Small intestine (tissue), 7 donors: ENCODE data around the gene PCSK5. TPM values are rescaled to one million over a fixed set of nuclear protein-coding genes. Genes with fewer than 3 reads are reported as not detected.
"Not testable (repeated sequence)": the region's sequence is repeated elsewhere in the genome, so short reads cannot be mapped to it uniquely, and the experiment has no call there.

Experiments used
- DNase-seq, 2 donors: peaks; one replicate each; pipeline versions ENCODE4 v3.0.0 to v3.0.0-alpha.2; 2013
- FAIRE-seq: peaks from 2 replicates; lab custom pipeline; 2012; peaks lifted over from hg19 to GRCh38; lab: Jason Lieb, UNC
- H3K27ac ChIP-seq, 3 donors: one replicate each; pipeline ENCODE4 v1.5.1; 2013; ENCODE audit warnings: low read length in 2 of 3, mild to moderate bottlenecking in 2 of 3, control low read depth in 1 of 3, inconsistent platforms in 1 of 3, low read depth in 1 of 3, moderate library complexity in 1 of 3
- H3K27me3 ChIP-seq, 3 donors: one replicate each; pipeline ENCODE4 v1.6.1; 2013; ENCODE audit warnings: low read length in 3 of 3, inconsistent platforms in 1 of 3; ENCODE audit not compliant: control insufficient read depth in 3 of 3, insufficient read depth in 3 of 3
- H3K36me3 ChIP-seq, 3 donors: one replicate each; pipeline ENCODE4 v1.6.1; 2013; ENCODE audit warnings: low read length in 3 of 3, inconsistent platforms in 1 of 3, low read depth in 1 of 3, mild to moderate bottlenecking in 1 of 3, moderate library complexity in 1 of 3; ENCODE audit not compliant: control insufficient read depth in 3 of 3, insufficient read depth in 2 of 3
- H3K4me1 ChIP-seq, 3 donors: one replicate each; pipeline ENCODE4 v1.6.1; 2013; ENCODE audit warnings: low read length in 2 of 3, inconsistent platforms in 1 of 3, low read depth in 1 of 3, mild to moderate bottlenecking in 1 of 3, moderate library complexity in 1 of 3; ENCODE audit not compliant: control insufficient read depth in 3 of 3, insufficient read depth in 2 of 3
- H3K4me3 ChIP-seq, 3 donors: one replicate each; pipeline ENCODE4 v1.5.1; 2013; ENCODE audit warnings: low read length in 3 of 3, control low read depth in 1 of 3, inconsistent platforms in 1 of 3, low read depth in 1 of 3, mild to moderate bottlenecking in 1 of 3, moderate library complexity in 1 of 3
- H3K9me3 ChIP-seq, 2 donors: one replicate each; pipeline ENCODE4 v1.6.1; 2013; ENCODE audit warnings: low read depth in 1 of 2, low read length in 1 of 2; ENCODE audit not compliant: control insufficient read depth in 2 of 2, insufficient read depth in 1 of 2
- WGBS, 3 donors: extraction: QIAGEN DNeasy Blood & Tissue Kit; methylation state at CpG; one replicate each; pipeline ENCODE4 v1.1.7; 2013; 5-methylcytosine and 5-hydroxymethylcytosine counted together
- polyA plus RNA-seq, 4 donors: library from polyadenylated mRNA; stranded (reverse) in 3 of 4; unstranded in 1 of 4; fragments of 200-250 nt in 3 of 4; fragments of 120-200 nt in 1 of 4; gene quantifications; one replicate each; pipeline versions ENCODE4 v1.2.1 to v1.2.3, GENCODE V29; 2013
- donor health status: healthy with polysubstance abuse.
- donor health status: control.
- donor health status: control.
- donor health status: Bipolar disorder and iron deficiency.
- donor health status: healthy.

Gene PCSK5
- polyA plus RNA-seq, 4 donors, result 10.3 to 92.3 (median 16.6) TPM

DNA sequence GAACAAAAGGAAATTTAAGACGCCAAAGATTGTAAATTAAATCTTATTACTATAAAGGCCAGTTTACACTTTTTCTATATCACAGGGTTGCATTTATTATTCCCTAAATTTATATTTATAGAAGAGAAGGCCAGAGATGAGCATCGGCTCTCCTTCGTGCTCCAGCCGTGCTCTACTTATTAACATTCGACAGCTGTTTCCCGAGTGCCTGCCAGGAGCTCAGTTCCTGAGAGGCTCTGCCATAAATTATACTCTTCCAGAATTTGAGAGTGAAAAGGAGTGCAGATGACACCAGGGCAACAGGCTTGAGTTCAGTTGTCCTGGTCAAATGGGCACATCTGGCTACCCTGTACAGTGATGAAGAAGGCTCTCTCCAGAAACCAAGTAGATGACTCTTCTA lies 70.1 kb downstream of the PCSK5 start:
- no peaks in the 10 kb centered on the region for H3K9me3 ChIP-seq
- H3K4me1 ChIP-seq, result peaks cover 6 to 48% (median 8%) of the 10 kb centered on the region in 3 donors
- DNase-seq (no peak), FAIRE-seq (no peak)
- 60 to 85% (median 76%) methylated on average over 6 of the region's 6 CpGs for WGBS, 3 donors
- no peak overlapping the region for H3K4me3 ChIP-seq
- no peaks in the 10 kb centered on the region for H3K27me3 ChIP-seq
- no peak overlapping the region for H3K27ac ChIP-seq
- peaks cover 0 to 26% (median 2%) of the 10 kb centered on the region in 3 donors for H3K36me3 ChIP-seq

DNA sequence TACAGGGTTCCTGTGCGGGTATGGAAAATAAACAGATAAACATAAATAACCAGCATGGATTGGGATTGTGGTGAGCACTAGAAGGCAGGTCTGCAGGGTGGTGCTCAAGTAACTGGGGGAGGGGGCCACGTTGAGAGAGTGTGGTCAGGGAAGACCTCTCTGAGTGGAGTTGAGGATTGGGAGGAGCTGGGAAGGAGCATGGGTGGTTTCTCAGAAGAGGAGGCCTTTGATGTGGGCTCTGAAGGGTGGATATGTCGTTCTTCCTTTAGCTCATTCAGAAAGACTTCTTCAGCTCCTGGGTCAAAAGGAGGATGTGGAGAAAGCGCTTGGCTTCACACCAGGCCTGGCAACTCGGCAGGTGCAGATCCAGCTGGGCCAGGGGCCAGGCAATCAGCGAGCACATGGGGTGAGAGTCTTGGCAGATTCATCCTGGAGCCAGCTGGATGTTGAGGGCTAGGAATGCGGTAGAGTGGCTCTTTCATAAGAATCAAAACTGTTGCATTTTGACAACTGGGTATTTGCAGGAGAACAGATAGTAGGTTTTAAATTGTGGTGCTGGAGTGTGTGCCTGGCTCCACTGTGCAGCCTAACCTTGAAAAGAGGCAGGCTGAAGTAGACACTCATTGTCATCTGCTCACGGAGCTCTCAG lies 71.7 kb downstream of the PCSK5 start:
- peaks cover 0 to 26% (median 2%) of the 10 kb centered on the region in 3 donors for H3K36me3 ChIP-seq
- H3K4me1 ChIP-seq, result peaks cover 2 to 38% (median 8%) of the 10 kb centered on the region in 3 donors
- no peaks in the 10 kb centered on the region for H3K27me3 ChIP-seq
- peak overlapping the region in 2 of 3 donors; percentile 1 to 22 for H3K27ac ChIP-seq
- DNase-seq (peak in 1 of 2 donors; percentile 44), FAIRE-seq (no peak)
- WGBS, 3 donors, result 25 to 47% (median 26%) methylated on average over 8 of the region's 8 CpGs
- H3K9me3 ChIP-seq, result no peaks in the 10 kb centered on the region
- no peak overlapping the region for H3K4me3 ChIP-seq

DNA sequence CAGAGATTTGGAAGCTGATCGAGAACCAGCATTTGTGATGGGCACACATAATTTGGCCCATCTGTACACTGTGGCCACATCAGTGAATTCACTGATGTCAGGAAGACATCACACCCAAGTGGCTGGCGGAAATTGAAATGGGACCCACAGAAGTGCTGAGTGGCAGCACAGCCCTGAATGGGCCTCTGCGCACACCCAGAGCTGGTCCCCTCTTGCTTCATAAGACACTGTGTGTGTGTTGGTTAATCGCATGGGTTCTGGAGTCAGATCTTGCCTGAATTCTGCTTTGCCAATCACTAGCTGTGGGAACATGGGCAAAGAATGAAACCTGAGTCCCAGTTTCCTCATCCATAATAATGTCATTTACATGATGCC lies 72.2 kb downstream of the PCSK5 start:
- WGBS, 3 donors, result 78 to 85% (median 81%) methylated on average over 4 of the region's 4 CpGs
- Histone ChIP-seq H3K9me3 (no peaks in the 10 kb centered on the region), H3K4me3 (no peak overlapping the region), H3K27me3 (no peaks in the 10 kb centered on the region), H3K36me3 (peaks cover 0 to 28% (median 2%) of the 10 kb centered on the region in 3 donors), H3K27ac (peak overlapping the region in 1 of 3 donors; percentile 22), H3K4me1 (peaks cover 2 to 35% (median 8%) of the 10 kb centered on the region in 3 donors)
- DNase-seq (no peak), FAIRE-seq (no peak)

- H3K4me1 ChIP-seq, result peaks cover 2 to 30% (median 8%) of the 10 kb centered on the region in 3 donors
- H3K27ac ChIP-seq, H3K4me3 ChIP-seq, FAIRE-seq, H3K9me3 ChIP-seq, H3K27me3 ChIP-seq, DNase-seq: not testable (repeated sequence)
- 86 to 91% (median 88%) methylated on average over 9 of the region's 9 CpGs for WGBS, 3 donors
- peaks cover 0 to 31% (median 2%) of the 10 kb centered on the region in 3 donors for H3K36me3 ChIP-seq
Observed at GRCh38 chr9:75963321-75963720, 72.8 kb downstream of the PCSK5 start.

DNA sequence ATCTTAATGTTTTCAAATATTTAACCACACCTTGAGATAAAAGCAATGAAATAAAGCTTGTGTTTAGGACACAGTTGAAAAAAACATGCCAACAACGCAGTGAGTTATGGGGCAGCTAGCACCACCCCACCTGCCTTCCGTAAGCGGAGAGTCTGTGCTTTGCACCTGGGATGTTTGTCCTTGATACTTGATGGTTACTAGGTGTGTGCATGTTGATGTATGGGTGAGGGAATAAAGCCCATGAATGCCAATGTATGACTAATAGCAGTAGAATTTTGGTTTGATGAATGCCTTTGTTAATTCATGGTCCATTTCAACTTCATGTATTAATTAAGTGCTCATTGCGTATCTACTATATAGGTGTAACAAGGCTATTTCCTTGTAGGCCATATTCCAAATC lies 74.0 kb downstream of the PCSK5 start:
- Histone ChIP-seq H3K27me3 (no peaks in the 10 kb centered on the region), H3K36me3 (peaks cover 0 to 31% (median 2%) of the 10 kb centered on the region in 3 donors), H3K4me1 (peaks cover 2 to 23% (median 8%) of the 10 kb centered on the region in 3 donors), H3K4me3 (no peak overlapping the region), H3K9me3 (no peaks in the 10 kb centered on the region), H3K27ac (peak overlapping the region in 2 of 3 donors; percentile 7 to 50)
- FAIRE-seq, result peak; percentile 41
- WGBS, 3 donors, result 17 to 71% (median 44%) methylated on average over 4 of the region's 4 CpGs
- peak; percentile 57 to 95 for DNase-seq

- H3K4me3 ChIP-seq, result no peak overlapping the region
- H3K36me3 ChIP-seq, result peaks cover 0 to 29% (median 0%) of the 10 kb centered on the region in 3 donors
- no peaks in the 10 kb centered on the region for H3K9me3 ChIP-seq
- peaks cover 2 to 23% (median 8%) of the 10 kb centered on the region in 3 donors for H3K4me1 ChIP-seq
- FAIRE-seq, result no peak
- 44 to 75% (median 47%) methylated on average over 4 of the region's 4 CpGs for WGBS, 3 donors
- peak overlapping the region; percentile 14 to 73 (median 14) for H3K27ac ChIP-seq
- peak; percentile 66 to 73 for DNase-seq
- H3K27me3 ChIP-seq, result no peaks in the 10 kb centered on the region
Observed at GRCh38 chr9:75965231-75965630, 74.8 kb downstream of the PCSK5 start.

GRCh38 chr9:75967556-75967955 lies 77.1 kb downstream of the PCSK5 start:
- no peaks in the 10 kb centered on the region for H3K27me3 ChIP-seq
- no peak overlapping the region for H3K4me3 ChIP-seq
- WGBS, 3 donors, result 84 to 91% (median 87%) methylated on average over 7 of the region's 7 CpGs
- no peaks in the 10 kb centered on the region for H3K9me3 ChIP-seq
- H3K36me3 ChIP-seq, result peaks cover 0 to 13% (median 0%) of the 10 kb centered on the region in 3 donors
- DNase-seq (no peak), FAIRE-seq (no peak)
- H3K4me1 ChIP-seq, result peaks cover 2 to 19% (median 6%) of the 10 kb centered on the region in 3 donors
- no peak overlapping the region for H3K27ac ChIP-seq

DNA sequence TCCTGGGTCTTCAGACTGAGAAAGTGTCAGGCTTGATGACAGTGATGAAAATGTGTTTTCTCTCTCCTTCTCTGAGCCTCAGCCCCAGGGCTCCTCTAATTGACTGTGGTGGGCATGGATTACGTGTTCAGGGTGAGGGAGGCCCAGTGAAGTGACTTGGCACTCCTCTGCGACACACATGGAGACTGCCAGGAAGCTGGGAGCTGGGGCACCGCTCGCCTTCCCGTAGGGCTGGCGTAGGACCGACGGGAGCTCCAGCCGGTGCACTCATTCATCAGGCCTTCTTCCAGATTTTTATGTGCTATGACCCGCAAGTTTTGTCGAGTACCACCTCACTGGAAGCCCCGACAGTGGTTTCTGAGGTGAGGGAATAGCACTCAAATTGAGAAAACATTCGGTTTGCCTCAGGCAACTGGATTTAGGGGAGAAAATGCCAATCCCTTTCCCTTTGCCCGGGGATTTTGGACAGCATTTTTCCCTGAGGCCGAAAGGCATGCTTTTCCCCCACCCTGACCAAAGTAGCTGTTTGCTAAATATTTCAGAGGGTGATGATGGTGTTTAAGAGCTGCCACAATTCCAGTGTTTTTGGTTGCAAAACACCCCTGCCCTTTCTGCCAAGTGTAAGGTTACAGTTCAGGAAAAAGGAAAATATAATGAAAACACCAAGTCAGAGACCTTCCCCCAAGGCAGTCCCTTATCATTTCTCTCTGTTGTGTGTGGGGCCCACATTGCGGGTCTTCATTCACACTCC lies 83.7 kb downstream of the PCSK5 start:
- no peak for FAIRE-seq
- no peaks in the 10 kb centered on the region for H3K9me3 ChIP-seq
- no peak overlapping the region for H3K4me3 ChIP-seq
- peak overlapping the region in 1 of 3 donors; percentile 10 for H3K27ac ChIP-seq
- no peak for DNase-seq
- peaks cover 0 to 13% (median 2%) of the 10 kb centered on the region in 3 donors for H3K36me3 ChIP-seq
- H3K27me3 ChIP-seq, result no peaks in the 10 kb centered on the region
- peaks cover 0 to 6% (median 3%) of the 10 kb centered on the region in 3 donors for H3K4me1 ChIP-seq
- WGBS, 3 donors, result 86 to 93% (median 91%) methylated on average over 16 of the region's 16 CpGs
